SK-N-SH (cell line): ENCODE data around the gene RCE1. TPM values are rescaled to one million over a fixed set of nuclear protein-coding genes. Genes with fewer than 3 reads are reported as not detected.

Source experiments
- CTCF ChIA-PET: fragments of 300-600, 350-600 bp; formaldehyde crosslinking; extraction: SDS; loops from one replicate; lab custom pipeline; 2021; lab: Yijun Ruan, JAX
- POLR2A ChIA-PET: fragments of 350-600 bp; sonication (Branson Sonifier 250); formaldehyde crosslinking; extraction: SDS; loops from one replicate; lab custom pipeline; 2020; ENCODE audit warnings: antibody characterized with exemption, inconsistent platforms; lab: Yijun Ruan, JAX
- DNase-seq: peaks from one replicate; pipeline ENCODE4 v3.0.0; 2012
- H2AFZ ChIP-seq: fragments of 200-600 bp; sonication (generic); 2 replicates; pipeline ENCODE4 v1.8.1; 2016; ENCODE audit warnings: antibody characterized with exemption, mild to moderate bottlenecking, low read depth
- H3F3A ChIP-seq: fragments of 200-600 bp; sonication (generic); replicated peaks from 2 replicates; pipeline ENCODE3; 2016; ENCODE audit warnings: antibody characterized with exemption, mild to moderate bottlenecking; ENCODE audit not compliant: insufficient read depth
- H3K27ac ChIP-seq, 2 experiments: fragments of 200-500 bp in 1 of 2; fragments of 200-600 bp in 1 of 2; sonication (Bioruptor generic) in 1 of 2; sonication (generic), shearing (Covaris generic) in 1 of 2; 2 replicates each; pipeline versions ENCODE4 v1.5.1 to v1.6.1; 2014 to 2016; ENCODE audit warnings: low read depth in 2 of 2, inconsistent platforms in 1 of 2, low read length in 1 of 2, mild to moderate bottlenecking in 1 of 2, mixed read lengths in 1 of 2
- H3K27me3 ChIP-seq: fragments of 200-600 bp; sonication (generic), shearing (Covaris generic); 2 replicates; pipeline ENCODE4 v1.6.1; 2016; ENCODE audit warnings: mixed run types; ENCODE audit not compliant: insufficient read depth
- H3K36me3 ChIP-seq, 2 experiments: fragments of 200-500 bp in 1 of 2; fragments of 200-600 bp in 1 of 2; sonication (Bioruptor generic) in 1 of 2; sonication (generic) in 1 of 2; replicated peaks in 1 of 2; 2 replicates each; pipeline versions ENCODE3 to v1.5.1; 2014 to 2016; ENCODE audit warnings: low read length in 1 of 2, mild to moderate bottlenecking in 1 of 2; ENCODE audit not compliant: insufficient read depth in 2 of 2, control insufficient read depth in 1 of 2
- H3K4me1 ChIP-seq, 2 experiments: fragments of 200-500 bp in 1 of 2; fragments of 200-600 bp in 1 of 2; sonication (Bioruptor generic) in 1 of 2; sonication (generic), shearing (Covaris generic) in 1 of 2; 2 replicates each; pipeline versions ENCODE4 v1.5.1 to v1.6.1; 2014 to 2016; ENCODE audit warnings: low read depth in 1 of 2, low read length in 1 of 2, mixed run types in 1 of 2; ENCODE audit not compliant: insufficient read depth in 2 of 2, control insufficient read depth in 1 of 2
- H3K4me2 ChIP-seq: fragments of 200-600 bp; sonication (generic), shearing (Covaris generic); 2 replicates; pipeline ENCODE4 v1.6.1; 2017; ENCODE audit warnings: mixed run types
- H3K4me3 ChIP-seq, 2 experiments: fragments of 200-500 bp in 1 of 2; fragments of 200-600 bp in 1 of 2; sonication (Bioruptor generic) in 1 of 2; sonication (generic), shearing (Covaris generic) in 1 of 2; 2 replicates each; pipeline versions ENCODE4 v1.5.1 to v1.8.1; 2014 to 2016; ENCODE audit warnings: low read depth in 2 of 2, inconsistent platforms in 1 of 2, low read length in 1 of 2, mild to moderate bottlenecking in 1 of 2, mixed read lengths in 1 of 2, moderate library complexity in 1 of 2
- H3K79me2 ChIP-seq: fragments of 200-600 bp; sonication (generic); 2 replicates; pipeline ENCODE4 v1.8.1; 2017; ENCODE audit warnings: mild to moderate bottlenecking; ENCODE audit not compliant: insufficient read depth
- H3K9ac ChIP-seq: fragments of 200-600 bp; sonication (generic); 2 replicates; pipeline ENCODE4 v1.6.1; 2017; ENCODE audit warnings: mixed run types
- H3K9me2 ChIP-seq: fragments of 200-600 bp; sonication (generic); 2 replicates; pipeline ENCODE4 v1.6.1; 2017; ENCODE audit warnings: mixed run types
- H3K9me3 ChIP-seq: fragments of 200-600 bp; sonication (generic); 2 replicates; pipeline ENCODE4 v1.6.1; 2017; ENCODE audit warnings: mixed run types, mild to moderate bottlenecking, moderate library complexity
- H4K20me1 ChIP-seq: fragments of 200-600 bp; sonication (generic); 2 replicates; pipeline ENCODE4 v1.6.1; 2017; ENCODE audit warnings: mild to moderate bottlenecking, mixed run types; ENCODE audit not compliant: insufficient read depth
- CHD2 ChIP-seq: fragments of 150-350 bp; IDR thresholded peaks from 2 replicates; pipeline ENCODE4 v1.6.1; 2018; ENCODE audit warnings: low read length; ENCODE audit not compliant: partially characterized antibody
- ELF1 ChIP-seq: IDR thresholded peaks from 2 replicates; pipeline ENCODE4 v1.4.0; 2012
- EZH2phosphoT487 ChIP-seq: fragments of 200-600 bp; sonication (generic); IDR thresholded peaks from 2 replicates; pipeline ENCODE4 v1.6.1; 2017; ENCODE audit warnings: low read depth, mixed run types, mild to moderate bottlenecking, antibody characterized with exemption, moderate library complexity, borderline replicate concordance
- FOSL2 ChIP-seq: IDR thresholded peaks from 2 replicates; pipeline ENCODE4 v1.4.0; 2012; ENCODE audit warnings: low read depth, mild to moderate bottlenecking, moderate library complexity, borderline replicate concordance
- FOXM1 ChIP-seq: IDR thresholded peaks from 2 replicates; pipeline ENCODE4 v1.4.0; 2012; ENCODE audit warnings: low read depth, mild to moderate bottlenecking
- GABPA ChIP-seq: IDR thresholded peaks from 2 replicates; pipeline ENCODE4 v1.4.0; 2012; ENCODE audit warnings: low read depth, mild to moderate bottlenecking
- GATA2 ChIP-seq: sonication (generic); formaldehyde crosslinking; IDR thresholded peaks from 2 replicates; pipeline ENCODE4 v1.5.0; 2020; ENCODE audit warnings: mild to moderate bottlenecking, missing genetic modification reagents
- MEF2A ChIP-seq: IDR thresholded peaks from 2 replicates; pipeline ENCODE4 v1.4.0; 2012; ENCODE audit warnings: low read depth, borderline replicate concordance
- MXI1 ChIP-seq: IDR thresholded peaks from 2 replicates; pipeline ENCODE4 v1.6.1; 2012; ENCODE audit warnings: mild to moderate bottlenecking, low read depth, low read length, improper control_type of control experiment
- NFIC ChIP-seq: IDR thresholded peaks from 2 replicates; pipeline ENCODE4 v1.4.0; 2012; ENCODE audit warnings: borderline replicate concordance
- POLR2AphosphoS5 ChIP-seq: IDR thresholded peaks from 2 replicates; pipeline ENCODE4 v1.6.1; 2012; ENCODE audit warnings: low read depth, low read length
- RFX5 ChIP-seq: IDR thresholded peaks from 2 replicates; pipeline ENCODE4 v1.6.1; 2012; ENCODE audit warnings: mild to moderate bottlenecking, improper control_type of control experiment, low read length
- RXRA ChIP-seq: IDR thresholded peaks from 2 replicates; pipeline ENCODE4 v1.4.0; 2012; ENCODE audit warnings: low read depth, mild to moderate bottlenecking, borderline replicate concordance
- SIN3A ChIP-seq: IDR thresholded peaks from 2 replicates; pipeline ENCODE4 v1.6.1; 2012; ENCODE audit warnings: low read depth, mild to moderate bottlenecking, low read length, moderate library complexity, borderline replicate concordance
- TCF12 ChIP-seq: IDR thresholded peaks from 2 replicates; pipeline ENCODE4 v1.4.0; 2012
- YY1 ChIP-seq: IDR thresholded peaks from 2 replicates; pipeline ENCODE4 v1.4.0; 2012; ENCODE audit warnings: low read depth, mild to moderate bottlenecking
- WGBS: methylation state at CpG from one replicate; pipeline ENCODE4 v1.1.6; 2017; ENCODE audit warnings: low lambda C conversion rate; 5-methylcytosine and 5-hydroxymethylcytosine counted together
- polyA plus RNA-seq, 3 experiments: library from polyadenylated mRNA; depleted of rRNA; stranded (reverse); fragments of >200 nt; gene quantifications; 2 replicates each; pipeline ENCODE4 v1.2.3, GENCODE V29; 2012
- TF ChIP-seq, protein P1 (sequence below): IDR thresholded peaks from 2 replicates; pipeline ENCODE4 v1.6.1; 2012; ENCODE audit warnings: mild to moderate bottlenecking, low read depth, low read length, moderate library complexity
- TF ChIP-seq, protein P2 (sequence below): IDR thresholded peaks from 2 replicates; pipeline ENCODE4; 2012
- TF ChIP-seq, protein P3 (sequence below): fragments of 200-600 bp; sonication (generic); IDR thresholded peaks from 2 replicates; pipeline ENCODE4 v1.6.1; 2017; ENCODE audit warnings: antibody characterized with exemption, mild to moderate bottlenecking, moderate library complexity

RCE1 gene
- polyA plus RNA-seq, 1 of the 3 experiments (the other 2 are of a cell fraction), result 25.0 TPM

DNA sequence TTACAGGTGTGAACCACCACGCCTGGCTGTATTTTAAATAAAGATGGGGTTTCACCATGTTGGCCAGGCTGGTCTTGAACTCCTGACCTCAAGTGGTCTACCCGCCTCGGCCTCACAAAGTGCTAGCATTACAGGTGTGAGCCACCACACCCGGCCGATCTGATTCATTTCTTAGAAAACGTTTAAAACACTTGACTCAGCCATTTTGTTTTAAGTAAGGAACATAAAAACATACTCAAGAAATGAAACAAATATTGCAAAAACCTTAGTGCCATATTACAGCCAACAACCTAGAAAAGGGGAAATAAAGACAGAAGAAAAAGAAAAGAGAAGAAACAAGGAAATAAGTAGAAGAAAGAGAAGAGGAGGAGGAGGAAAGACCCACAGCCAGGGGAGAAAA, 31.0 kb downstream of the RCE1 start:
- peaks cover 0 to 11% of the 10 kb centered on the region in 2 experiments; a peak in 1 of 4 replicates for H3K4me1 ChIP-seq
- TF ChIP-seq, protein P1, sequence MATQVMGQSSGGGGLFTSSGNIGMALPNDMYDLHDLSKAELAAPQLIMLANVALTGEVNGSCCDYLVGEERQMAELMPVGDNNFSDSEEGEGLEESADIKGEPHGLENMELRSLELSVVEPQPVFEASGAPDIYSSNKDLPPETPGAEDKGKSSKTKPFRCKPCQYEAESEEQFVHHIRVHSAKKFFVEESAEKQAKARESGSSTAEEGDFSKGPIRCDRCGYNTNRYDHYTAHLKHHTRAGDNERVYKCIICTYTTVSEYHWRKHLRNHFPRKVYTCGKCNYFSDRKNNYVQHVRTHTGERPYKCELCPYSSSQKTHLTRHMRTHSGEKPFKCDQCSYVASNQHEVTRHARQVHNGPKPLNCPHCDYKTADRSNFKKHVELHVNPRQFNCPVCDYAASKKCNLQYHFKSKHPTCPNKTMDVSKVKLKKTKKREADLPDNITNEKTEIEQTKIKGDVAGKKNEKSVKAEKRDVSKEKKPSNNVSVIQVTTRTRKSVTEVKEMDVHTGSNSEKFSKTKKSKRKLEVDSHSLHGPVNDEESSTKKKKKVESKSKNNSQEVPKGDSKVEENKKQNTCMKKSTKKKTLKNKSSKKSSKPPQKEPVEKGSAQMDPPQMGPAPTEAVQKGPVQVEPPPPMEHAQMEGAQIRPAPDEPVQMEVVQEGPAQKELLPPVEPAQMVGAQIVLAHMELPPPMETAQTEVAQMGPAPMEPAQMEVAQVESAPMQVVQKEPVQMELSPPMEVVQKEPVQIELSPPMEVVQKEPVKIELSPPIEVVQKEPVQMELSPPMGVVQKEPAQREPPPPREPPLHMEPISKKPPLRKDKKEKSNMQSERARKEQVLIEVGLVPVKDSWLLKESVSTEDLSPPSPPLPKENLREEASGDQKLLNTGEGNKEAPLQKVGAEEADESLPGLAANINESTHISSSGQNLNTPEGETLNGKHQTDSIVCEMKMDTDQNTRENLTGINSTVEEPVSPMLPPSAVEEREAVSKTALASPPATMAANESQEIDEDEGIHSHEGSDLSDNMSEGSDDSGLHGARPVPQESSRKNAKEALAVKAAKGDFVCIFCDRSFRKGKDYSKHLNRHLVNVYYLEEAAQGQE, result no peak
- TF ChIP-seq, protein P2, sequence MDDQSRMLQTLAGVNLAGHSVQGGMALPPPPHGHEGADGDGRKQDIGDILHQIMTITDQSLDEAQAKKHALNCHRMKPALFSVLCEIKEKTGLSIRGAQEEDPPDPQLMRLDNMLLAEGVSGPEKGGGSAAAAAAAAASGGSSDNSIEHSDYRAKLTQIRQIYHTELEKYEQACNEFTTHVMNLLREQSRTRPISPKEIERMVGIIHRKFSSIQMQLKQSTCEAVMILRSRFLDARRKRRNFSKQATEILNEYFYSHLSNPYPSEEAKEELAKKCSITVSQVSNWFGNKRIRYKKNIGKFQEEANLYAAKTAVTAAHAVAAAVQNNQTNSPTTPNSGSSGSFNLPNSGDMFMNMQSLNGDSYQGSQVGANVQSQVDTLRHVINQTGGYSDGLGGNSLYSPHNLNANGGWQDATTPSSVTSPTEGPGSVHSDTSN, result no peak
- TF ChIP-seq GATA2 (CRISPR knock-in tag) (no peak), MEF2A (no peak), EZH2phosphoT487 (no peak), RFX5 (no peak), MXI1 (no peak), POLR2AphosphoS5 (no peak), ELF1 (no peak), FOXM1 (no peak), GABPA (no peak), FOSL2 (no peak), YY1 (no peak)
- H3K9me3 ChIP-seq, result no peaks in the 10 kb centered on the region
- no peaks in the 10 kb centered on the region for H3K79me2 ChIP-seq
- no peaks in the 10 kb centered on the region for H3F3A ChIP-seq
- H4K20me1 ChIP-seq, result no peaks in the 10 kb centered on the region
- ChIA-PET CTCF (no interaction called here), POLR2A (no interaction called here)
- H3K27ac ChIP-seq, result no peak overlapping the region
- DNase-seq, result no peak
- no peak overlapping the region for H3K4me2 ChIP-seq
- no peaks in the 10 kb centered on the region for H3K27me3 ChIP-seq
- WGBS, result 86% methylated on average over 6 of the region's 6 CpGs
- H3K9me2 ChIP-seq, result no peaks in the 10 kb centered on the region
- no peaks in the 10 kb centered on the region for H3K36me3 ChIP-seq
- H3K4me3 ChIP-seq, result no peak overlapping the region
- H3K9ac ChIP-seq, result no peak overlapping the region
- H2AFZ ChIP-seq, result no peak overlapping the region

DNA sequence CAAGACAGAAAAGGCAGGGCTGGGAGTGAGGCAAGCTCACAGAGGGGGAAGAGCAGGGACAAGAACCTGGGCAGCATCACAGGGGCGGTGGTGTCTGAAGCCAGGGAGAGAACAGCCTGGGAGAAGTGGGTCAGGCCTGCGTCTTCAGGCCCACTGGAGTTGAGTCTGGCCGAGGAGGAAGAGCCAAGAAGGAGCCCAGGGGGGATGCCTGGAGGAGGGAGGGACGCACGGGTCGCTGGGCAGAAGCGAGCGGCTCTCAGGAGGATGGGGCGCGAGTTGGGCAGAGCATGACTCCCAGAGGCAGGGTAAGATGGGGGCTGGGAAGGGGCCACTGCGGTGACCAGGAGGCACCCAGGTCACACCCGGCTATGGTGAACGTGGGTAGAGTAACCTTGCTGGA, 32.1 kb downstream of the RCE1 start:
- Histone ChIP-seq H3K36me3 (no peaks in the 10 kb centered on the region), H3F3A (no peaks in the 10 kb centered on the region), H3K4me1 (peaks cover 0 to 20% of the 10 kb centered on the region in 2 experiments; a peak in 1 of 4 replicates), H2AFZ (no peak overlapping the region), H3K9me3 (no peaks in the 10 kb centered on the region), H3K27me3 (no peaks in the 10 kb centered on the region), H3K4me3 (no peak overlapping the region), H3K27ac (no peak overlapping the region), H3K79me2 (no peaks in the 10 kb centered on the region), H3K4me2 (no peak overlapping the region), H4K20me1 (no peaks in the 10 kb centered on the region), H3K9me2 (no peaks in the 10 kb centered on the region), H3K9ac (no peak overlapping the region)
- WGBS, result 93% methylated on average over 12 of the region's 13 CpGs
- no peak for TF ChIP-seq GABPA
- TF ChIP-seq NFIC, result no peak
- no peak for TF ChIP-seq RXRA
- TF ChIP-seq TCF12, result no peak
- no peak for TF ChIP-seq FOSL2
- TF ChIP-seq, protein P3, sequence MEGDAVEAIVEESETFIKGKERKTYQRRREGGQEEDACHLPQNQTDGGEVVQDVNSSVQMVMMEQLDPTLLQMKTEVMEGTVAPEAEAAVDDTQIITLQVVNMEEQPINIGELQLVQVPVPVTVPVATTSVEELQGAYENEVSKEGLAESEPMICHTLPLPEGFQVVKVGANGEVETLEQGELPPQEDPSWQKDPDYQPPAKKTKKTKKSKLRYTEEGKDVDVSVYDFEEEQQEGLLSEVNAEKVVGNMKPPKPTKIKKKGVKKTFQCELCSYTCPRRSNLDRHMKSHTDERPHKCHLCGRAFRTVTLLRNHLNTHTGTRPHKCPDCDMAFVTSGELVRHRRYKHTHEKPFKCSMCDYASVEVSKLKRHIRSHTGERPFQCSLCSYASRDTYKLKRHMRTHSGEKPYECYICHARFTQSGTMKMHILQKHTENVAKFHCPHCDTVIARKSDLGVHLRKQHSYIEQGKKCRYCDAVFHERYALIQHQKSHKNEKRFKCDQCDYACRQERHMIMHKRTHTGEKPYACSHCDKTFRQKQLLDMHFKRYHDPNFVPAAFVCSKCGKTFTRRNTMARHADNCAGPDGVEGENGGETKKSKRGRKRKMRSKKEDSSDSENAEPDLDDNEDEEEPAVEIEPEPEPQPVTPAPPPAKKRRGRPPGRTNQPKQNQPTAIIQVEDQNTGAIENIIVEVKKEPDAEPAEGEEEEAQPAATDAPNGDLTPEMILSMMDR, result no peak
- no peak for TF ChIP-seq SIN3A
- no peak for TF ChIP-seq RFX5
- no peak for TF ChIP-seq GATA2 (CRISPR knock-in tag)
- TF ChIP-seq, protein P2, result no peak
- TF ChIP-seq CHD2, result no peak
- ChIA-PET POLR2A (interaction anchor here (0.5 kb wide), 1 partner anchor 80 kb away, joined by 5 read pairs; no protein-coding TSS in a partner anchor), CTCF (interaction anchor here (0.9 to 1.0 kb wide), 2 partner anchors 8 to 100 kb away, joined by 3 read pairs; partner anchors contain the start of gene C11orf86)
- DNase-seq, result no peak
